Renal pelvis (tissue), 4 donors: Measurements from ENCODE around the gene LIMS1. TPM values are rescaled to one million over a fixed set of nuclear protein-coding genes. Genes with fewer than 3 reads are reported as not detected.
A peak's percentile ranks its signal among the peaks of the same experiment; 100 is the strongest.
"Not testable (repeated sequence)": the region's sequence is repeated elsewhere in the genome, so short reads cannot be mapped to it uniquely, and the experiment has no call there.

ENCODE experiments used
- DNase-seq: peaks from one replicate; pipeline ENCODE4 v3.0.0-alpha.2; 2013
- polyA plus RNA-seq, 3 donors: library from polyadenylated mRNA; unstranded; fragments of 120-200 nt; gene quantifications; one replicate each; pipeline ENCODE4 v1.2.1, GENCODE V29; 2013; ENCODE audit not compliant: insufficient read length in 3 of 3

The LIMS1 gene
- polyA plus RNA-seq, 3 donors = 38.9 to 53.8 (median 53.7) TPM

GRCh38 chr2:108541451-108541850, 7.2 kb downstream of the LIMS1 start:
- DNase-seq = no peak

- no peak for DNase-seq
Measured at GRCh38 chr2:108542071-108542470, 7.8 kb downstream of the LIMS1 start.

GRCh38 chr2:108547606-108548005, 13.3 kb downstream of the LIMS1 start:
- no peak for DNase-seq

GRCh38 chr2:108548208-108549003, 14.1 kb downstream of the LIMS1 start:
- DNase-seq = no peak

GRCh38 chr2:108552566-108552965, 18.3 kb downstream of the LIMS1 start:
- no peak for DNase-seq

- no peak for DNase-seq
Measured at GRCh38 chr2:108553209-108553919, 19.1 kb downstream of the LIMS1 start.

GRCh38 chr2:108554528-108554927, 20.3 kb downstream of the LIMS1 start:
- DNase-seq = no peak

- no peak for DNase-seq
Measured at GRCh38 chr2:108555572-108555971, 21.3 kb downstream of the LIMS1 start.

- DNase-seq = not testable (repeated sequence)
Measured at GRCh38 chr2:108556581-108556980, 22.3 kb downstream of the LIMS1 start.

- DNase-seq = no peak
Measured at GRCh38 chr2:108560241-108560811, 26.1 kb downstream of the LIMS1 start.

- DNase-seq = no peak
Measured at GRCh38 chr2:108560895-108561530, 26.7 kb downstream of the LIMS1 start.

- DNase-seq = no peak
Measured at GRCh38 chr2:108562274-108562673, 28.0 kb downstream of the LIMS1 start.

GRCh38 chr2:108564510-108564909, 30.2 kb downstream of the LIMS1 start:
- DNase-seq = no peak

GRCh38 chr2:108565778-108566375, 31.6 kb downstream of the LIMS1 start:
- DNase-seq = no peak

- no peak for DNase-seq
Measured at GRCh38 chr2:108570416-108570815, 36.1 kb downstream of the LIMS1 start.

GRCh38 chr2:108571286-108571685, 37.0 kb downstream of the LIMS1 start:
- DNase-seq = no peak

GRCh38 chr2:108573061-108573460, 38.8 kb downstream of the LIMS1 start:
- no peak for DNase-seq

GRCh38 chr2:108574332-108574731, 40.1 kb downstream of the LIMS1 start:
- DNase-seq = no peak

- DNase-seq = peak; percentile 43
Measured at GRCh38 chr2:108575132-108575966, 41.1 kb downstream of the LIMS1 start.

GRCh38 chr2:108577099-108577498, 42.8 kb downstream of the LIMS1 start:
- no peak for DNase-seq

GRCh38 chr2:108579623-108580022, 45.4 kb downstream of the LIMS1 start:
- DNase-seq = no peak
